C4-2B (cell line): Measurements from ENCODE around the gene SLC24A3.

ENCODE experiments used
- ZFX ChIP-seq: fragments of 450-650 bp; IDR thresholded peaks from 2 replicates; pipeline ENCODE4 v1.6.1; 2017
- TF ChIP-seq, protein P1 (sequence below): fragments of 450-650 bp; conservative IDR thresholded peaks from 2 replicates; pipeline ENCODE4 v1.5.1; 2017; ENCODE audit warnings: mild to moderate bottlenecking

DNA sequence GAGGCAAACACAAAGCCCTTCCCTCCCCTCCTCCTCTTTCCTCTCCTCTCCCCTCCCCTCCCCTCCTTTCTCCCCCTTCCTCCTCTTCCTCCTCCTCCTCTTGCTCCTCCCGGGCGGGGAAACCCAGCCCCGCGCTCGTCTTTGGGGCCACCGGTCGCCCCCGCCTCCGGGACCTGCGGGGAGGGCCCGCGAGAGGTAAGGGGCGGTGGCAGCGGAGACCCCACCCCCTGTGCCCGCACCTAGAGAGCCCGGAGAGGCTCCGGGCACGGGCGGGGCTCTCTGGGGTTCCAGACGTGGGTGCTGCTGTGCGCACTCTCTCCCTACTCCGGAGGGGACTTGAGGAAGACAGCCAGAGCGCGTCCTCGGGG, 545.7 kb downstream of the SLC24A3 start, which contains the start of gene RIN2:
- TF ChIP-seq, protein P1, sequence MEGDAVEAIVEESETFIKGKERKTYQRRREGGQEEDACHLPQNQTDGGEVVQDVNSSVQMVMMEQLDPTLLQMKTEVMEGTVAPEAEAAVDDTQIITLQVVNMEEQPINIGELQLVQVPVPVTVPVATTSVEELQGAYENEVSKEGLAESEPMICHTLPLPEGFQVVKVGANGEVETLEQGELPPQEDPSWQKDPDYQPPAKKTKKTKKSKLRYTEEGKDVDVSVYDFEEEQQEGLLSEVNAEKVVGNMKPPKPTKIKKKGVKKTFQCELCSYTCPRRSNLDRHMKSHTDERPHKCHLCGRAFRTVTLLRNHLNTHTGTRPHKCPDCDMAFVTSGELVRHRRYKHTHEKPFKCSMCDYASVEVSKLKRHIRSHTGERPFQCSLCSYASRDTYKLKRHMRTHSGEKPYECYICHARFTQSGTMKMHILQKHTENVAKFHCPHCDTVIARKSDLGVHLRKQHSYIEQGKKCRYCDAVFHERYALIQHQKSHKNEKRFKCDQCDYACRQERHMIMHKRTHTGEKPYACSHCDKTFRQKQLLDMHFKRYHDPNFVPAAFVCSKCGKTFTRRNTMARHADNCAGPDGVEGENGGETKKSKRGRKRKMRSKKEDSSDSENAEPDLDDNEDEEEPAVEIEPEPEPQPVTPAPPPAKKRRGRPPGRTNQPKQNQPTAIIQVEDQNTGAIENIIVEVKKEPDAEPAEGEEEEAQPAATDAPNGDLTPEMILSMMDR, result no peak
- TF ChIP-seq ZFX, result no peak
